ENCODE measurements around the gene PCDH19.

PCDH19 gene

GRCh38 chrX:100294965-100295364 is 115.1 kb downstream of the PCDH19 start:
- Histone ChIP-seq H3K4me3 (replicated peaks; ENCODE audit: insufficient read depth, low read length) (no peak overlapping the region), H3K27ac (replicated peaks) (no peak overlapping the region), H3K27me3 (ENCODE audit: insufficient read depth, poor library complexity, severe bottlenecking) (no peaks in the 10 kb centered on the region)
- DNase-seq (ENCODE audit: low read depth in 1 of 2, low spot score in 1 of 2), result no peak
- TF ChIP-seq REST (IDR thresholded peaks at IDR 0.05; ENCODE audit: insufficient replicate concordance, low read depth) (no peak), GABPA (IDR thresholded peaks at IDR 0.05; ENCODE audit: low read depth) (no peak), POLR2AphosphoS5 (IDR thresholded peaks at IDR 0.05; ENCODE audit: low read depth) (no peak), CTCF (IDR thresholded peaks at IDR 0.05; ENCODE audit: insufficient read depth, low read length) (no peak), SPI1 (IDR thresholded peaks at IDR 0.05; ENCODE audit: borderline replicate concordance, low read depth) (no peak)

- Histone ChIP-seq H3K27me3 (ENCODE audit: insufficient read depth, poor library complexity, severe bottlenecking) (no peaks in the 10 kb centered on the region), H3K27ac (replicated peaks) (no peak overlapping the region), H3K4me3 (replicated peaks; ENCODE audit: insufficient read depth, low read length) (no peak overlapping the region)
- TF ChIP-seq POLR2AphosphoS5 (IDR thresholded peaks at IDR 0.05; ENCODE audit: low read depth) (no peak), REST (IDR thresholded peaks at IDR 0.05; ENCODE audit: insufficient replicate concordance, low read depth) (no peak), CTCF (IDR thresholded peaks at IDR 0.05; ENCODE audit: insufficient read depth, low read length) (no peak), GABPA (IDR thresholded peaks at IDR 0.05; ENCODE audit: low read depth) (no peak), SPI1 (IDR thresholded peaks at IDR 0.05; ENCODE audit: borderline replicate concordance, low read depth) (no peak)
- DNase-seq (ENCODE audit: low read depth in 1 of 2, low spot score in 1 of 2), result no peak
Observed at GRCh38 chrX:100289066-100289558, 121.0 kb downstream of the PCDH19 start.

- DNase-seq (ENCODE audit: low read depth in 1 of 2, low spot score in 1 of 2), result no peak
- Histone ChIP-seq H3K27ac (replicated peaks) (no peak overlapping the region), H3K27me3 (ENCODE audit: insufficient read depth, poor library complexity, severe bottlenecking) (no peaks in the 10 kb centered on the region), H3K4me3 (replicated peaks; ENCODE audit: insufficient read depth, low read length) (no peak overlapping the region)
- TF ChIP-seq SPI1 (IDR thresholded peaks at IDR 0.05; ENCODE audit: borderline replicate concordance, low read depth) (no peak), REST (IDR thresholded peaks at IDR 0.05; ENCODE audit: insufficient replicate concordance, low read depth) (no peak), CTCF (IDR thresholded peaks at IDR 0.05; ENCODE audit: insufficient read depth, low read length) (no peak), POLR2AphosphoS5 (IDR thresholded peaks at IDR 0.05; ENCODE audit: low read depth) (no peak), GABPA (IDR thresholded peaks at IDR 0.05; ENCODE audit: low read depth) (no peak)
Observed at GRCh38 chrX:100277231-100277630, 132.8 kb downstream of the PCDH19 start.
